B cell (primary cell): Measurements from ENCODE around the gene GARS1.

ENCODE experiments used
- CTCF ChIP-seq: fragments of 200-600 bp; IDR thresholded peaks from one replicate; pipeline ENCODE4 v1.8.0; 2022; ENCODE audit warnings: antibody characterized with exemption, mild to moderate bottlenecking
- EZH2 ChIP-seq: IDR thresholded peaks from 2 replicates; pipeline ENCODE4 v1.6.1; 2012; ENCODE audit warnings: borderline replicate concordance, low read depth, mild to moderate bottlenecking, moderate library complexity, low read length; ENCODE audit not compliant: insufficient read depth, poor library complexity, severe bottlenecking

- TF ChIP-seq EZH2 (no peak), CTCF (no peak)
Observed at GRCh38 chr7:30559611-30560010, 35.1 kb upstream of the GARS1 start.
